Measurements from ENCODE around the gene TUBB4A. TPM values are rescaled to one million over a fixed set of nuclear protein-coding genes. Genes with fewer than 3 reads are reported as not detected.

The TUBB4A gene
- total RNA-seq, 1 donor from 2014 or later: 43.4 TPM

DNA sequence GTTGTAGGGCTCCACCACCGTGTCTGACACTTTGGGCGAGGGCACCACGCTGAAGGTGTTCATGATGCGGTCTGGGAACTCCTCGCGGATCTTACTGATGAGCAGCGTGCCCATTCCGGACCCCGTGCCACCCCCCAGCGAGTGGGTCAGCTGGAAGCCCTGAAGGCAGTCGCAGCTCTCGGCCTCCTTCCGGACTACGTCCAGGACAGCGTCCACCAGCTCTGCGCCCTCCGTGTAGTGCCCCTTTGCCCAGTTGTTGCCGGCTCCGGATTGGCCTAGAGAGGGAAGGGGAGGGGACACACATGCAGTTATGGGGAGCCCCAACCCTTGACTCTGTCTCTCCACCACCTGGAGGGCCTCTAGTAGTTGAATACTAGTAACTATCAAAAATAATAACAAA lies 6.2 kb downstream of the TUBB4A start:
- Mint-ChIP-seq H3K9me3 (ENCODE audit: low read depth) (peaks cover 4% of the 10 kb centered on the region), H3K27me3 (no peaks in the 10 kb centered on the region), H3K36me3 (ENCODE audit: insufficient read depth) (peaks cover 22% of the 10 kb centered on the region), H3K27ac (no peak overlapping the region), H3K4me3 (ENCODE audit: low read depth) (no peak overlapping the region), H3K4me1 (ENCODE audit: low read depth) (no peaks in the 10 kb centered on the region)
- TF ChIP-seq, protein P1, sequence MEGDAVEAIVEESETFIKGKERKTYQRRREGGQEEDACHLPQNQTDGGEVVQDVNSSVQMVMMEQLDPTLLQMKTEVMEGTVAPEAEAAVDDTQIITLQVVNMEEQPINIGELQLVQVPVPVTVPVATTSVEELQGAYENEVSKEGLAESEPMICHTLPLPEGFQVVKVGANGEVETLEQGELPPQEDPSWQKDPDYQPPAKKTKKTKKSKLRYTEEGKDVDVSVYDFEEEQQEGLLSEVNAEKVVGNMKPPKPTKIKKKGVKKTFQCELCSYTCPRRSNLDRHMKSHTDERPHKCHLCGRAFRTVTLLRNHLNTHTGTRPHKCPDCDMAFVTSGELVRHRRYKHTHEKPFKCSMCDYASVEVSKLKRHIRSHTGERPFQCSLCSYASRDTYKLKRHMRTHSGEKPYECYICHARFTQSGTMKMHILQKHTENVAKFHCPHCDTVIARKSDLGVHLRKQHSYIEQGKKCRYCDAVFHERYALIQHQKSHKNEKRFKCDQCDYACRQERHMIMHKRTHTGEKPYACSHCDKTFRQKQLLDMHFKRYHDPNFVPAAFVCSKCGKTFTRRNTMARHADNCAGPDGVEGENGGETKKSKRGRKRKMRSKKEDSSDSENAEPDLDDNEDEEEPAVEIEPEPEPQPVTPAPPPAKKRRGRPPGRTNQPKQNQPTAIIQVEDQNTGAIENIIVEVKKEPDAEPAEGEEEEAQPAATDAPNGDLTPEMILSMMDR (IDR thresholded peaks at IDR 0.05; ENCODE audit: unreplicated experiment): no peak
- DNase-seq (ENCODE audit: low spot score, unreplicated experiment): no peak

DNA sequence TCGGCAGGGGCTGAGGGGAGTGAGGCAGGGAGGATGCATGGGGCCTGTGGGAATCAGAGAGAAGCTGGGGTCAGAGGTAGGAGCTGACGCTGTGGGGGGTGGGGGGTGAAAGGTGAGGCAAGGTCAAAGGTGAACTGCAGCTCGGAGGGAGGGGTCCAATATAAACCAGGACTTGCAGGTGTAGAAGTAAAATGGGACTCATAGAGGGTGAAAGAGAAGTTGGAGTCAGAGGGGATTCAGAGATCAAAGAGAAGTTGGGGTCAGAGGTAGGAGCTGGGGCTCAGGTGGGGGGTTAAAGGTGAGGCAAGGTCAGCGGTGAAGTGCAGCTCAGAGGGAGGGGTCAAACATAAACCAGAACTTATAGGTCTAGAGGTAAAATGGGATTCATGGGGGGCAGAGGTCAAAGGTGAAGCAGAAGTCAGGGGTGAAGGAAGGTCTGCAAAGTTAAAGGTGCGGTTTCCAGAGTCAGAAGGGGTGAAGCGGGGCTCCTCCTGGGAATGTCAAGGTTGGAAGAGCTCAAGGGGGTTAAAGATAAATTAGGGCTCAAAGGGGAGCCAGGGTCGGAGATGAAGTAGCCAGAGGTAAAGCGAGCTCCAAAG lies 7.6 kb downstream of the TUBB4A start:
- H3K36me3 Mint-ChIP-seq (ENCODE audit: insufficient read depth): peaks cover 21% of the 10 kb centered on the region
- peaks cover 8% of the 10 kb centered on the region for H3K27me3 Mint-ChIP-seq
- TF ChIP-seq, protein P1 (IDR thresholded peaks at IDR 0.05; ENCODE audit: unreplicated experiment): no peak
- H3K9me3 Mint-ChIP-seq (ENCODE audit: low read depth): peaks cover 4% of the 10 kb centered on the region
- H3K27ac Mint-ChIP-seq: no peak overlapping the region
- no peak for DNase-seq (ENCODE audit: low spot score, unreplicated experiment)
- no peak overlapping the region for H3K4me3 Mint-ChIP-seq (ENCODE audit: low read depth)
- H3K4me1 Mint-ChIP-seq (ENCODE audit: low read depth): no peaks in the 10 kb centered on the region

DNA sequence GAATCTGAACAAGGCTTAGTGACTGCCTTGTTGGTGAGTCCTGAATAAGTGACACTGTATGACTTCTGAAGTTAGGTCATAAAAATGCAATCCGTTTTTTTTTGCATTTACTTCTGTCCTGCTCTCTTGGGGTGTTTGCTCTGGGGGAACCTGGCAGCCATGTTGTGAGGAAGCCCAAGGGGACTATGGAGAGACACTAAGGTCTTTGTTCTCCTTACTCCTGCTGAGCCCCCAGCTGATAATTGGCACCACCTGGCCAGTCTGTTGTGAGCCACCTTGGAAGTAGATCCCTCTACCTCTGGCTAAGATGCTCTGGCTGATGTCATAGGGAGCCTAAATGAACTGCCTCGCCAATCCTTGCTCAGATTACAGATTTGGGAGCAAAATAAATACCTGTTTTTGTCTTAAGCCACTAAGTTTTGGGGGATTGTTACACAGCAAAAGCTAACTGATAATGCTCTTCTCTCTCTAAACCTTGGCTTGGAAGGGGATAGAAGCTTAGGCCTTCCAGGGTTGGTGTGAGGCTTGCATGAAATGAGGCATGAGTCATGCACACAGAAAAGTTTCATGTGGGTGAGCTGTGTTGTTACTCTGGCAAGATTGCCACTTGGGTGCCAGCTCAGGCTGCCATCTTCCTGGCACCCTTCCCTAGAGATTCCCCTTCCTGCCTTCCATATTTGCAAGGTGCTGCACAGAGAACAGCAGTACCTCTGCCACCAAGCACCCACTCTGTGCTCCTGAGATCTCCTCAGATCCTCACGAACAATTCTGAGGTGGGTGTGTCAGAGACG lies 10.1 kb downstream of the TUBB4A start:
- Mint-ChIP-seq H3K4me1 (ENCODE audit: low read depth) (no peaks in the 10 kb centered on the region), H3K27ac (no peak overlapping the region), H3K36me3 (ENCODE audit: insufficient read depth) (peaks cover 11% of the 10 kb centered on the region), H3K4me3 (ENCODE audit: low read depth) (no peak overlapping the region), H3K27me3 (peaks cover 12% of the 10 kb centered on the region), H3K9me3 (ENCODE audit: low read depth) (peaks cover 4% of the 10 kb centered on the region)
- TF ChIP-seq, protein P1 (IDR thresholded peaks at IDR 0.05; ENCODE audit: unreplicated experiment): no peak
- DNase-seq (ENCODE audit: low spot score, unreplicated experiment): no peak

DNA sequence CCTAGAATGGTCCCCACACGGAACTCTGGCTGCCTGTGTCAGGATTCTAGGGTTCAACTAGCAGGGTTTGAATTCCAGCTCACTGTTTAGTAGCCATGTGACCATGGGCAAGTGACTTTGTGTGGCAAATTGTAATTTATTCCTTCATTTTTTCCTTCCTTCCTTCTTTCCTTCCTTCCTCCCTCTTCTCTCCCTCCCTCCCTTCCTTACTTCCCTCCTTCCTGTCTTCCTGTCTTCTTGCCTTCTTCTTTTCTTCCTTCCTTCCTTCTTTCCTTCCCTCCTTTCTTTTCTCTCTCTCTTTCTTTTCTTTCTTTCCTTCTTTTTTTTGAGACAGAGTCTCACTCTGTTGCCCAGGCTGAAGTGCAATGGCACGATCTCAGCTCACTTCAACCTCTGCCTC lies 12.0 kb downstream of the TUBB4A start:
- DNase-seq (ENCODE audit: low spot score, unreplicated experiment): no peak
- peaks cover 12% of the 10 kb centered on the region for H3K27me3 Mint-ChIP-seq
- TF ChIP-seq, protein P1 (IDR thresholded peaks at IDR 0.05; ENCODE audit: unreplicated experiment): no peak
- H3K4me3 Mint-ChIP-seq (ENCODE audit: low read depth): no peak overlapping the region
- peaks cover 8% of the 10 kb centered on the region for H3K36me3 Mint-ChIP-seq (ENCODE audit: insufficient read depth)
- H3K9me3 Mint-ChIP-seq (ENCODE audit: low read depth): peaks cover 4% of the 10 kb centered on the region
- H3K27ac Mint-ChIP-seq: no peak overlapping the region
- no peaks in the 10 kb centered on the region for H3K4me1 Mint-ChIP-seq (ENCODE audit: low read depth)

DNA sequence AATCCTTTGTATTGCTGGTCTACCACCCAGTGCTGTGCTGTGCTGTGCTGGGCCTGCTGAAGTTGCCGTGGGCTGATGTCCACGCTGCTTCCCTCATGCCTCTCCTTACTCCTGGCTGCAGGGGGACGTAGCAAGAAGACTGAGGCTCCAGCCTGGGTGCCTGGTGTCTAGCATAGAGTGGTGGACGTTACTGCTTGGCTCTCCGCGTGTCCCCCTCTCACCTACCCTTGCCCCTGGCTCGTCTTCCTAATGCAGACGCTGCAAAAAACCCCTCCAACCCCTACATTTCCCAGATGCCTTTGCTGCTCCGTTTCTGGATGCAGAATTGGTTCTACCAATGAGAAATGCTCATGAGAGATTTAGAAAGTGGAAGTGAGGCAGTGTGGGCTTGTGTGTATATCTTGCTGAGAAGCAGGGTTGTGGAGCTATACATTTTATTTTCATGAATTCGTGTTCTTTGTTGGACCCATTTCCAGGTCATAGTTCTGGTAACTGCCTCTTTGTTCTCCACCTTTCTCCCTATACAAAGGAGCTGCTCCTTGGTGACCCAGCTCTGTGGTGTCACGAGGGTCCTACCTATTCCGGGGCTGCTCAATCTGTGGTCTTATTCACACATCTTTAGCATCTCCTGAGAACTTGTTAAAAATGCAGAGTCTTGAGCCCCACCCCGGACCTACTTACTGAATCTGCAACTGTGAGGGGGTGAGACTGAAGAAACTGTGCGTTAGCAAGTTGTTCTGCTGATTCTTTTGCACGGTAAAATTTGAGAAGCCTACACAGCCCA lies 12.6 kb downstream of the TUBB4A start:
- peaks cover 4% of the 10 kb centered on the region for H3K36me3 Mint-ChIP-seq (ENCODE audit: insufficient read depth)
- H3K27me3 Mint-ChIP-seq: peaks cover 12% of the 10 kb centered on the region
- H3K4me3 Mint-ChIP-seq (ENCODE audit: low read depth): no peak overlapping the region
- no peak for DNase-seq (ENCODE audit: low spot score, unreplicated experiment)
- TF ChIP-seq, protein P1 (IDR thresholded peaks at IDR 0.05; ENCODE audit: unreplicated experiment): no peak
- no peak overlapping the region for H3K27ac Mint-ChIP-seq
- no peaks in the 10 kb centered on the region for H3K4me1 Mint-ChIP-seq (ENCODE audit: low read depth)
- peaks cover 4% of the 10 kb centered on the region for H3K9me3 Mint-ChIP-seq (ENCODE audit: low read depth)
